SK-N-SH (cell line): Measurements from ENCODE around the gene PDE4D. TPM values are rescaled to one million over a fixed set of nuclear protein-coding genes. Genes with fewer than 3 reads are reported as not detected.

Source experiments
- CTCF ChIA-PET: fragments of 300-600, 350-600 bp; formaldehyde crosslinking; extraction: SDS; loops from one replicate; lab custom pipeline; 2021; lab: Yijun Ruan, JAX
- POLR2A ChIA-PET: fragments of 350-600 bp; sonication (Branson Sonifier 250); formaldehyde crosslinking; extraction: SDS; loops from one replicate; lab custom pipeline; 2020; ENCODE audit warnings: antibody characterized with exemption, inconsistent platforms; lab: Yijun Ruan, JAX
- DNase-seq: peaks from one replicate; pipeline ENCODE4 v3.0.0; 2012
- H2AFZ ChIP-seq: fragments of 200-600 bp; sonication (generic); 2 replicates; pipeline ENCODE4 v1.8.1; 2016; ENCODE audit warnings: antibody characterized with exemption, mild to moderate bottlenecking, low read depth
- H3F3A ChIP-seq: fragments of 200-600 bp; sonication (generic); replicated peaks from 2 replicates; pipeline ENCODE3; 2016; ENCODE audit warnings: antibody characterized with exemption, mild to moderate bottlenecking; ENCODE audit not compliant: insufficient read depth
- H3K27ac ChIP-seq, 2 experiments: fragments of 200-500 bp in 1 of 2; fragments of 200-600 bp in 1 of 2; sonication (Bioruptor generic) in 1 of 2; sonication (generic), shearing (Covaris generic) in 1 of 2; 2 replicates each; pipeline versions ENCODE4 v1.5.1 to v1.6.1; 2014 to 2016; ENCODE audit warnings: low read depth in 2 of 2, inconsistent platforms in 1 of 2, low read length in 1 of 2, mild to moderate bottlenecking in 1 of 2, mixed read lengths in 1 of 2
- H3K27me3 ChIP-seq: fragments of 200-600 bp; sonication (generic), shearing (Covaris generic); 2 replicates; pipeline ENCODE4 v1.6.1; 2016; ENCODE audit warnings: mixed run types; ENCODE audit not compliant: insufficient read depth
- H3K36me3 ChIP-seq, 2 experiments: fragments of 200-500 bp in 1 of 2; fragments of 200-600 bp in 1 of 2; sonication (Bioruptor generic) in 1 of 2; sonication (generic) in 1 of 2; replicated peaks in 1 of 2; 2 replicates each; pipeline versions ENCODE3 to v1.5.1; 2014 to 2016; ENCODE audit warnings: low read length in 1 of 2, mild to moderate bottlenecking in 1 of 2; ENCODE audit not compliant: insufficient read depth in 2 of 2, control insufficient read depth in 1 of 2
- H3K4me1 ChIP-seq, 2 experiments: fragments of 200-500 bp in 1 of 2; fragments of 200-600 bp in 1 of 2; sonication (Bioruptor generic) in 1 of 2; sonication (generic), shearing (Covaris generic) in 1 of 2; 2 replicates each; pipeline versions ENCODE4 v1.5.1 to v1.6.1; 2014 to 2016; ENCODE audit warnings: low read depth in 1 of 2, low read length in 1 of 2, mixed run types in 1 of 2; ENCODE audit not compliant: insufficient read depth in 2 of 2, control insufficient read depth in 1 of 2
- H3K4me2 ChIP-seq: fragments of 200-600 bp; sonication (generic), shearing (Covaris generic); 2 replicates; pipeline ENCODE4 v1.6.1; 2017; ENCODE audit warnings: mixed run types
- H3K4me3 ChIP-seq, 2 experiments: fragments of 200-500 bp in 1 of 2; fragments of 200-600 bp in 1 of 2; sonication (Bioruptor generic) in 1 of 2; sonication (generic), shearing (Covaris generic) in 1 of 2; 2 replicates each; pipeline versions ENCODE4 v1.5.1 to v1.8.1; 2014 to 2016; ENCODE audit warnings: low read depth in 2 of 2, inconsistent platforms in 1 of 2, low read length in 1 of 2, mild to moderate bottlenecking in 1 of 2, mixed read lengths in 1 of 2, moderate library complexity in 1 of 2
- H3K79me2 ChIP-seq: fragments of 200-600 bp; sonication (generic); 2 replicates; pipeline ENCODE4 v1.8.1; 2017; ENCODE audit warnings: mild to moderate bottlenecking; ENCODE audit not compliant: insufficient read depth
- H3K9ac ChIP-seq: fragments of 200-600 bp; sonication (generic); 2 replicates; pipeline ENCODE4 v1.6.1; 2017; ENCODE audit warnings: mixed run types
- H3K9me2 ChIP-seq: fragments of 200-600 bp; sonication (generic); 2 replicates; pipeline ENCODE4 v1.6.1; 2017; ENCODE audit warnings: mixed run types
- H3K9me3 ChIP-seq: fragments of 200-600 bp; sonication (generic); 2 replicates; pipeline ENCODE4 v1.6.1; 2017; ENCODE audit warnings: mixed run types, mild to moderate bottlenecking, moderate library complexity
- H4K20me1 ChIP-seq: fragments of 200-600 bp; sonication (generic); 2 replicates; pipeline ENCODE4 v1.6.1; 2017; ENCODE audit warnings: mild to moderate bottlenecking, mixed run types; ENCODE audit not compliant: insufficient read depth
- CHD2 ChIP-seq: fragments of 150-350 bp; IDR thresholded peaks from 2 replicates; pipeline ENCODE4 v1.6.1; 2018; ENCODE audit warnings: low read length; ENCODE audit not compliant: partially characterized antibody
- EZH2phosphoT487 ChIP-seq: fragments of 200-600 bp; sonication (generic); IDR thresholded peaks from 2 replicates; pipeline ENCODE4 v1.6.1; 2017; ENCODE audit warnings: low read depth, mixed run types, mild to moderate bottlenecking, antibody characterized with exemption, moderate library complexity, borderline replicate concordance
- FOSL2 ChIP-seq: IDR thresholded peaks from 2 replicates; pipeline ENCODE4 v1.4.0; 2012; ENCODE audit warnings: low read depth, mild to moderate bottlenecking, moderate library complexity, borderline replicate concordance
- FOXJ3 ChIP-seq: sonication (generic); formaldehyde crosslinking; IDR thresholded peaks from 2 replicates; pipeline ENCODE4 v1.5.1; 2020; ENCODE audit warnings: mild to moderate bottlenecking, missing genetic modification reagents
- FOXM1 ChIP-seq: IDR thresholded peaks from 2 replicates; pipeline ENCODE4 v1.4.0; 2012; ENCODE audit warnings: low read depth, mild to moderate bottlenecking
- GABPA ChIP-seq: IDR thresholded peaks from 2 replicates; pipeline ENCODE4 v1.4.0; 2012; ENCODE audit warnings: low read depth, mild to moderate bottlenecking
- GATA2 ChIP-seq: sonication (generic); formaldehyde crosslinking; IDR thresholded peaks from 2 replicates; pipeline ENCODE4 v1.5.0; 2020; ENCODE audit warnings: mild to moderate bottlenecking, missing genetic modification reagents
- JUND ChIP-seq: IDR thresholded peaks from 2 replicates; pipeline ENCODE4 v1.4.0; 2012
- MAX ChIP-seq: IDR thresholded peaks from 2 replicates; pipeline ENCODE4 v1.4.0; 2012; ENCODE audit warnings: low read depth
- NRF1 ChIP-seq: IDR thresholded peaks from 2 replicates; pipeline ENCODE4 v1.6.1; 2012; ENCODE audit warnings: low read depth, mild to moderate bottlenecking, low read length
- POLR2AphosphoS5 ChIP-seq: IDR thresholded peaks from 2 replicates; pipeline ENCODE4 v1.6.1; 2012; ENCODE audit warnings: low read depth, low read length
- RAD21 ChIP-seq: IDR thresholded peaks from 2 replicates; pipeline ENCODE4 v1.6.1; 2012; ENCODE audit warnings: mild to moderate bottlenecking, low read length
- RCOR1 ChIP-seq: fragments of 150-350 bp; IDR thresholded peaks from 2 replicates; pipeline ENCODE4 v1.6.1; 2017; ENCODE audit warnings: antibody characterized with exemption, low read length
- RXRA ChIP-seq: IDR thresholded peaks from 2 replicates; pipeline ENCODE4 v1.4.0; 2012; ENCODE audit warnings: low read depth, mild to moderate bottlenecking, borderline replicate concordance
- SIN3A ChIP-seq: IDR thresholded peaks from 2 replicates; pipeline ENCODE4 v1.6.1; 2012; ENCODE audit warnings: low read depth, mild to moderate bottlenecking, low read length, moderate library complexity, borderline replicate concordance
- SMC3 ChIP-seq: IDR thresholded peaks from 2 replicates; pipeline ENCODE4 v1.6.1; 2012; ENCODE audit warnings: low read depth, low read length, improper control_type of control experiment
- USF1 ChIP-seq: IDR thresholded peaks from 2 replicates; pipeline ENCODE4 v1.4.0; 2012; ENCODE audit warnings: low read depth, borderline replicate concordance
- WGBS: methylation state at CpG from one replicate; pipeline ENCODE4 v1.1.6; 2017; ENCODE audit warnings: low lambda C conversion rate; 5-methylcytosine and 5-hydroxymethylcytosine counted together
- polyA plus RNA-seq, 3 experiments: library from polyadenylated mRNA; depleted of rRNA; stranded (reverse); fragments of >200 nt; gene quantifications; 2 replicates each; pipeline ENCODE4 v1.2.3, GENCODE V29; 2012

The PDE4D gene
- polyA plus RNA-seq, 1 of the 3 experiments (the other 2 are of a cell fraction) = 2.4 TPM

GRCh38 chr5:59656351-59657254 is 236.9 kb downstream of the PDE4D start:
- Histone ChIP-seq H3K9ac (no peak overlapping the region), H3K36me3 (no peaks in the 10 kb centered on the region), H3K27ac (no peak overlapping the region), H4K20me1 (no peaks in the 10 kb centered on the region), H2AFZ (no peak overlapping the region), H3K4me2 (no peak overlapping the region), H3K79me2 (no peaks in the 10 kb centered on the region), H3F3A (no peaks in the 10 kb centered on the region), H3K9me2 (no peaks in the 10 kb centered on the region), H3K27me3 (no peaks in the 10 kb centered on the region), H3K4me3 (no peak overlapping the region), H3K4me1 (peaks cover 4 to 6% of the 10 kb centered on the region in 2 experiments; a peak in 3 of 4 replicates), H3K9me3 (no peaks in the 10 kb centered on the region)
- DNase-seq = no peak
- 81% methylated on average over 5 of the region's 5 CpGs for WGBS
- no peak for TF ChIP-seq GABPA
- TF ChIP-seq EZH2phosphoT487 = no peak
- no peak for TF ChIP-seq FOSL2
- no peak for TF ChIP-seq RCOR1
- no peak for TF ChIP-seq USF1
- no peak for TF ChIP-seq FOXM1
- no peak for TF ChIP-seq JUND
- TF ChIP-seq SIN3A = no peak
- TF ChIP-seq FOXJ3 (CRISPR knock-in tag) = no peak
- no peak for TF ChIP-seq GATA2
- no peak for TF ChIP-seq MAX
- TF ChIP-seq POLR2AphosphoS5 = no peak
- no peak for TF ChIP-seq NRF1
- TF ChIP-seq RXRA = no peak
- TF ChIP-seq SMC3 = no peak
- no peak for TF ChIP-seq CHD2
- no peak for TF ChIP-seq RAD21
- CTCF ChIA-PET = interaction anchor here (1.0 to 2.0 kb wide), 3 partner anchors 16 to 439 kb away, joined by 3 to 8 read pairs (median 5); no protein-coding TSS in a partner anchor
- POLR2A ChIA-PET = no interaction called here
